Activated CD4-positive, alpha-beta memory T cell treated with anti-CD3 and anti-CD28 coated beads for 36 hours (primary cell): ENCODE results near the gene GPATCH2. TPM values are rescaled to one million over a fixed set of nuclear protein-coding genes. Genes with fewer than 3 reads are reported as not detected.

ENCODE experiments used
- CTCF ChIA-PET: fragments of 350-600 bp; sonication (Branson Sonifier 250); formaldehyde crosslinking; loops from one replicate; lab custom pipeline; 2021; ENCODE audit warnings: antibody characterized with exemption, inconsistent platforms; lab: Charles Lee
- POLR2A ChIA-PET: fragments of 350-600 bp; sonication (Branson Sonifier 250); formaldehyde crosslinking; loops from one replicate; lab custom pipeline; 2021; ENCODE audit warnings: antibody characterized with exemption; lab: Charles Lee
- DNase-seq: peaks from one replicate; pipeline ENCODE4 v3.0.0-alpha.2; 2020
- H3K27ac Mint-ChIP-seq: one replicate; pipeline ENCODE4 v1.8.0; 2021; ENCODE audit warnings: mixed read lengths
- H3K27me3 Mint-ChIP-seq: one replicate; pipeline ENCODE4 v1.8.0; 2021; ENCODE audit warnings: mixed read lengths
- H3K36me3 Mint-ChIP-seq: one replicate; pipeline ENCODE4 v1.8.0; 2021; ENCODE audit warnings: mixed read lengths
- H3K4me1 Mint-ChIP-seq: one replicate; pipeline ENCODE4 v1.8.0; 2021; ENCODE audit warnings: low read depth, mixed read lengths
- H3K4me3 Mint-ChIP-seq: one replicate; pipeline ENCODE4 v1.8.0; 2021; ENCODE audit warnings: mild to moderate bottlenecking, mixed read lengths
- H3K9me3 Mint-ChIP-seq: one replicate; pipeline ENCODE4 v1.8.0; 2021; ENCODE audit warnings: mixed read lengths
- intact Hi-C: fragments of 100-400 bp; cut with micrococcal nuclease; formaldehyde crosslinking; loops from one replicate; pipeline ENCODE4 v1.15.1; 2023
- total RNA-seq, 2 experiments: library from RNA; stranded (reverse); gene quantifications; one replicate each; pipeline ENCODE4 v1.2.3, GENCODE V29; 2021

GPATCH2 gene
- total RNA-seq, 2 experiments from 2014 or later, result 7.8 to 7.9 TPM

DNA sequence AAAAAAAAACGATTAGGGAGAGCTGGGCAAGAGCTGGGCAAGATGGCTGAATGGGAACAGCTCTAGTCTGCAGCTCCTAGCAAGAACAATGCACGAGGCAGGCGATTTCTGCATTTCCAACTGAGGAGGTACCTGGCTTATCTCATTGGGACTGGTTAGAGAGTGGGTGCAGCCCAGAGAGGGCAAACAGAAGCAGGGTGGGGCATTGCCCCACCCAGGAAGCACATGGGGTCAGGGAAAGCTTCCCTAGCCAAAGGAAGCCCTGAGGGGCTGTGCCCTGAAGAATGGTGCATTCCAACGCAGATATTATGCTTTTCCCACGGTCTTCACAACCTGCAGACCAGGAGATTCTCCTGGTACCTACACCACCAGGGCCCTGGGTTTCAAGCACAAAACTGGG is 251.6 kb downstream of the GPATCH2 start:
- DNase-seq, result no peak
- CTCF ChIA-PET, result no interaction called here
- Mint-ChIP-seq H3K4me1 (no peaks in the 10 kb centered on the region), H3K27ac (no peak overlapping the region), H3K27me3 (peaks cover 2% of the 10 kb centered on the region), H3K4me3 (no peak overlapping the region), H3K36me3 (no peaks in the 10 kb centered on the region), H3K9me3 (peaks cover 17% of the 10 kb centered on the region)
- intact Hi-C loops, result no loop called here
- POLR2A ChIA-PET, result no interaction called here

Other genes with a start within 250 kb of the GPATCH2 start
- gene SPATA17, start 254 bp upstream of the GPATCH2 start, total RNA-seq, result not detected